ENCODE measurements around the gene PROSER3.

PROSER3 gene

GRCh38 chr19:35779033-35779432 is 21.1 kb downstream of the PROSER3 start:
- DNase-seq: no peak

- DNase-seq: no peak
Measured at GRCh38 chr19:35780058-35780457, 22.1 kb downstream of the PROSER3 start.

GRCh38 chr19:35780717-35781116 is 22.7 kb downstream of the PROSER3 start:
- DNase-seq: no peak

- no peak for DNase-seq
Measured at GRCh38 chr19:35781650-35782049, 23.7 kb downstream of the PROSER3 start.

- DNase-seq: no peak
Measured at GRCh38 chr19:35782589-35782988, 24.6 kb downstream of the PROSER3 start.

GRCh38 chr19:35783469-35784434 is 25.8 kb downstream of the PROSER3 start:
- DNase-seq: no peak

GRCh38 chr19:35784503-35785338 is 26.7 kb downstream of the PROSER3 start:
- no peak for DNase-seq

GRCh38 chr19:35785339-35785627 is 27.3 kb downstream of the PROSER3 start:
- no peak for DNase-seq

- DNase-seq: no peak
Measured at GRCh38 chr19:35786299-35787160, 28.6 kb downstream of the PROSER3 start.

GRCh38 chr19:35787227-35787799 is 29.3 kb downstream of the PROSER3 start:
- no peak for DNase-seq

- DNase-seq: no peak
Measured at GRCh38 chr19:35788205-35788960, 30.4 kb downstream of the PROSER3 start.

- no peak for DNase-seq
Measured at GRCh38 chr19:35789195-35789977, 31.4 kb downstream of the PROSER3 start.

GRCh38 chr19:35789978-35790944 is 32.3 kb downstream of the PROSER3 start:
- no peak for DNase-seq

- peak; percentile 25 for DNase-seq
Measured at GRCh38 chr19:35790981-35791813, 33.2 kb downstream of the PROSER3 start.

GRCh38 chr19:35791814-35792279 is 33.9 kb downstream of the PROSER3 start:
- DNase-seq: no peak

- DNase-seq: no peak
Measured at GRCh38 chr19:35792312-35792711, 34.3 kb downstream of the PROSER3 start.

- no peak for DNase-seq
Measured at GRCh38 chr19:35792888-35793287, 34.9 kb downstream of the PROSER3 start.

GRCh38 chr19:35793381-35794165 is 35.6 kb downstream of the PROSER3 start:
- DNase-seq: no peak
